Uterus (tissue), 4 donors: ENCODE measurements around the gene KIFAP3. TPM values are rescaled to one million over a fixed set of nuclear protein-coding genes. Genes with fewer than 3 reads are reported as not detected.

Source experiments
- DNase-seq, 2 donors: peaks; one replicate each; pipeline ENCODE4 v3.0.0-alpha.2; 2019 to 2020
- H3K27ac ChIP-seq, 2 donors: fragments of 200-600 bp; sonication (generic); 1 replicate in 1 of 2; 2 replicates in 1 of 2; pipeline ENCODE4 v1.5.1; 2016 to 2018
- H3K27me3 ChIP-seq, 2 donors: fragments of 200-600 bp; sonication (generic); one replicate each; pipeline ENCODE4 v1.5.1; 2018 to 2019; ENCODE audit warnings: control low read depth in 1 of 2
- H3K36me3 ChIP-seq, 2 donors: fragments of 200-600 bp; sonication (generic); one replicate each; pipeline ENCODE4 v1.5.1; 2019; ENCODE audit warnings: control low read depth in 1 of 2
- H3K4me1 ChIP-seq, 2 donors: fragments of 200-600 bp; sonication (generic); one replicate each; pipeline ENCODE4 v1.5.1; 2018 to 2019; ENCODE audit warnings: control low read depth in 1 of 2
- H3K4me3 ChIP-seq, 2 donors: fragments of 200-600 bp; sonication (generic); 1 replicate in 1 of 2; 2 replicates in 1 of 2; pipeline ENCODE4 v1.5.1; 2018 to 2019; ENCODE audit warnings: mild to moderate bottlenecking in 1 of 2
- H3K9me3 ChIP-seq, 2 donors: fragments of 200-600 bp; sonication (generic); one replicate each; pipeline ENCODE4 v1.5.1; 2019; ENCODE audit warnings: control low read depth in 1 of 2
- CTCF ChIP-seq, 4 experiments: fragments of 200-600 bp in 2 of 4; fragments of 450-650 bp in 2 of 4; sonication (generic) in 2 of 4; IDR thresholded peaks; one replicate each; pipeline ENCODE4 v1.5.1; 2016 to 2019; ENCODE audit warnings: antibody characterized with exemption in 4 of 4, mild to moderate bottlenecking in 2 of 4, moderate library complexity in 1 of 4
- POLR2A ChIP-seq, 2 donors: fragments of 450-650 bp; IDR thresholded peaks; one replicate each; pipeline ENCODE4 v1.6.1; 2016; ENCODE audit warnings: antibody characterized with exemption in 2 of 2, mild to moderate bottlenecking in 1 of 2, moderate library complexity in 1 of 2
- intact Hi-C: fragments of 100-400 bp; cut with DNase I; formaldehyde crosslinking; loops from one replicate; pipeline ENCODE4 v1.15.1; 2023; ENCODE audit warnings: low total_unique reads
- total RNA-seq, 4 donors: library from RNA; depleted of rRNA in 3 of 4; stranded (reverse); fragments of >200 nt in 3 of 4; gene quantifications; one replicate each; pipeline versions ENCODE4 v1.1.0 to v1.2.4, GENCODE V29; 2014 to 2023
- donor health status: DM: yes; HTN: yes; CAD: no.

Gene KIFAP3
- total RNA-seq, 4 donors from 2014 or later, result 6.1 to 79.0 (median 58.7) TPM

DNA sequence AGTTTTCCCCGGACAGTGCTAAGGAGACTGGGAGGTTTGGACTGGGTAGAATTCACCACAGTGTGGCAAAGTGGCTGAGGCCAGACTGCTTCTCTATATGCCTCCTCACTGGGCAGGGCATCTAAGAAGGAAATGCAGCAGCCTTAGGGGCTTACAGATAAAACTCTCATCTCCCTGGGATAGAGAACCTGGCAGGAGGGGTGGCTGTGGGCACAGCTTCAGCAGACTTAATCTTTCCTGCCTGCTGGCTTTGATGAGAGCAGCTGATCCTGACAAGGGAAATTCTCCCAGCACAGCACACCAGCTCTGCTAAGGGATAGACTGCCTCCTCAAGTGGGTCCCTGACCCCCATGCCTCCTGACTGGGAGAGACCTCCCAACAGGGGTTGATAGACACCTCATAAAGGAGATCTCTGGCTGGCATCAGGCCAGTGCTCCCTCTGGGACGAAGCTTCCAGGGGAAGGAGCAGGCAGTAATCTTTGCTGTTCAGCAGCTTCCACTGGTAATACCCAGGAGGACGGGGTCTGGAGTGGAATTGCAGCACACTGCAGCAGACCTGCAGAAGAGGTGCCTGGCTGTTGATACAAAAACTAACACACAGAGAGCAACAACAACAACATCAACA, 25.2 kb downstream of the KIFAP3 start:
- Histone ChIP-seq H3K36me3 (no peaks in the 10 kb centered on the region), H3K27me3 (no peaks in the 10 kb centered on the region), H3K27ac (no peak overlapping the region), H3K4me3 (no peak overlapping the region), H3K9me3 (no peaks in the 10 kb centered on the region), H3K4me1 (no peaks in the 10 kb centered on the region)
- no peak for TF ChIP-seq POLR2A (IDR thresholded peaks at IDR 0.05)
- no peak for TF ChIP-seq CTCF (IDR thresholded peaks at IDR 0.05)
- DNase-seq, result peak in 1 of 2 donors; percentile 17
- intact Hi-C loops, result no loop called here

- Histone ChIP-seq H3K27me3 (no peaks in the 10 kb centered on the region), H3K36me3 (no peaks in the 10 kb centered on the region), H3K4me3 (no peak overlapping the region), H3K4me1 (no peaks in the 10 kb centered on the region), H3K27ac (no peak overlapping the region), H3K9me3 (no peaks in the 10 kb centered on the region)
- DNase-seq, result no peak
- TF ChIP-seq CTCF (IDR thresholded peaks at IDR 0.05), result no peak
- TF ChIP-seq POLR2A (IDR thresholded peaks at IDR 0.05), result no peak
- intact Hi-C loops, result no loop called here
Measured at GRCh38 chr1:170048515-170048914, 26.0 kb downstream of the KIFAP3 start.

- Histone ChIP-seq H3K4me1 (no peaks in the 10 kb centered on the region), H3K9me3 (no peaks in the 10 kb centered on the region), H3K4me3 (no peak overlapping the region), H3K27me3 (no peaks in the 10 kb centered on the region), H3K36me3 (no peaks in the 10 kb centered on the region), H3K27ac (no peak overlapping the region)
- no peak for TF ChIP-seq POLR2A (IDR thresholded peaks at IDR 0.05)
- TF ChIP-seq CTCF (IDR thresholded peaks at IDR 0.05), result no peak
- no peak for DNase-seq
- intact Hi-C loops, result no loop called here
Measured at GRCh38 chr1:170044187-170044586, 30.3 kb downstream of the KIFAP3 start.

DNA sequence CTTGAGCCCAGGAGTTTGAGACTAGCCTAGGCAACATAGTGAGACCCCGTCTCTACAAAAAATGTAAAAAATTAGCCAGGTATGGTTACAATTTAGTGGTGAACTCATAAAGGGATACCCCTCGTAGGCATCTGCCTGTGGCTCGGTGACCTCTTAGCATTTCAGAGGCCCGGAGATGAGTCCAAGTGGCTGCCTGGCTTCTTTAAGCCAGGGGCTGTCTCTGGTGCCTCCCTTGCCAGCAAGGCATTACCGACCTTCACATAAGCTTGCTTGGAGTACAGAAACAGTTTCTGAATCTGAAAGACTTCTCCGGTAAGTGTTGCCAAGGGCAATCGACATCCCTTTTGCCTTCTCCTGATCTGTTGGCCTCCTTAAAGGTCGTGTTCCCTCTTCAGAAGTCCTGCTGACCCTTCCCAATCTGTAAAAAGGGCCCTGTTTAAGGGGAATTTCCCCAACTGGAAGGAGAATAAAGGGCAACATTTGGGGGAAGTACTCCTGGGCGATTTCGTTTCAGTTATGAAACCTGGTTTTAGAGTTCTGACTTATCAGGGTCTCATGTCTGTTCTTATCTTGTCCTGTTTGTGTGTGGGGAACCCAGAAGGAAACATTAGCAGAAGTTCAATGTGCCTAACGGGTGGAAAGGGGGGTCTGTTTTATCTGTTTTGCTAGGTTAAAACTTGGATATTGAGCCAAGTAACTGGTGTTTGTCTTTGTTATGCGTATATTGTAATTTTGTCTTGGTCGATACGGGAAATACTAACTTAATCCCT, 32.9 kb downstream of the KIFAP3 start:
- intact Hi-C loops, result no loop called here
- H3K36me3 ChIP-seq, result no peaks in the 10 kb centered on the region
- no peak for DNase-seq
- no peak overlapping the region for H3K4me3 ChIP-seq
- no peaks in the 10 kb centered on the region for H3K4me1 ChIP-seq
- H3K27me3 ChIP-seq, result no peaks in the 10 kb centered on the region
- H3K9me3 ChIP-seq, result no peaks in the 10 kb centered on the region
- TF ChIP-seq POLR2A (IDR thresholded peaks at IDR 0.05) (no peak), CTCF (IDR thresholded peaks at IDR 0.05) (no peak)
- H3K27ac ChIP-seq, result no peak overlapping the region

DNA sequence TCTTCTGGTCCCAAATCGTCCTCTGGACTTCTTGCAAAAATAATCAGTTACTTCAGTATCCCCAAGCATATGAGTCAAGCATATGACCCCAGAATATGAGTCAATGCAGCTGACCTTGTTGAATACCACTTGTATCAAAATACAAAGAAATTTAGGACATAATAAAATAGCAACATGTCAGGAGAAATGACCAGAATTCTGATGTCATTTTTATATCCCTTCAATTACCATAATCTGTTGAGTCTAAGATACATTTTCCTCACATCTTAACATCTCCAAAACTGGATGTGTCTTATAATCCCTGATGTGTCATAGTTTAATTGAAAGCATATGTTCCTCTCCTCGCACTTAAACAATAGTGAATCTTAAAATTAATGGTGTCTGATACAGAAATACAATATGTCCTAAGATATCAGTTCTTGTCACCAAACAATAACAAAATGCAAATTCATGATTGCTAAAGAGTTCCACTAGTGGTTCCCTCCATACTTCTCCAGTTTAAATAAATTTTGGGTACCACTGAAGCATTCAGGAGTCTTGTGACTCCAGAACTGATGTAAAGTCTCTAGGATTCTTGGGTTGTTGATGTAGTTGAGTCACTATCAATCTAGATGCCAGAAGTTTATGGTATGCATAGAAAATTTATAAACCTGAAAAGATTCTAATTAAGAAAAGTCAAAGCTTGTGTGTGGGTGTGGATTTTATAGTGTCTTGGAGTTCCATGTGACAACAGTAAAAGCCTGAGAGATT, 41.8 kb downstream of the KIFAP3 start:
- Histone ChIP-seq H3K27ac (no peak overlapping the region), H3K4me3 (no peak overlapping the region), H3K9me3 (peaks cover 0 to 8% of the 10 kb centered on the region in 2 donors), H3K27me3 (no peaks in the 10 kb centered on the region), H3K4me1 (no peaks in the 10 kb centered on the region), H3K36me3 (no peaks in the 10 kb centered on the region)
- TF ChIP-seq CTCF (IDR thresholded peaks at IDR 0.05), result no peak
- TF ChIP-seq POLR2A (IDR thresholded peaks at IDR 0.05), result no peak
- no peak for DNase-seq
- intact Hi-C loops, result no loop called here
